ENCODE measurements around the gene CSNK1D. TPM values are rescaled to one million over a fixed set of nuclear protein-coding genes. Genes with fewer than 3 reads are reported as not detected.

Gene CSNK1D
- total RNA-seq, 1 experiment from 2014 or later, result 137 TPM

DNA sequence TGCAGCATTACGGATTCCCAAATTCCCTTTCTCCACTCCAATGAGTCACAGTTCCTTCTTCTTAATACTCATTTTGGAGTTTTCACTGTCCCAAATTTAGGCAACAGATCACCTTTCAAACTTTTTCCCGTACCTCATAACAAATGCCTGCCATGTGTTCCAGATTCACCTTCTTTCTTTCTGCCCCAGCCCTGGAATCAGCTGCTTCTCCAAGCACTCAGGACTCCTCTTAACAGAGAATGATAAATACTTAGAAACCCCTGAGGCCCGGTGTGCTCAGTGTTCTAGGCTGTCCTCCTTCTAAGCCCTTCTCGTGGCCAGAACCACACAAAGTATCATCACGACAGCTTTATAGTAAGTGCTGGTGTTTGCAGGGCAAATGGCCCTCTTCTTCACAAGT, 14.9 kb downstream of the CSNK1D start:
- no peak overlapping the region for H3K27ac ChIP-seq (ENCODE audit: insufficient read length, low read depth, low read length)
- WGBS (ENCODE audit: extremely low coverage, insufficient read length, low lambda C conversion rate), result no CpG with 5 or more reads among the region's 5 CpGs
- H3K18ac ChIP-seq (ENCODE audit: insufficient read length, low read depth, low read length), result no peak overlapping the region
- H2BK15ac ChIP-seq (ENCODE audit: low read depth, low read length), result no peak overlapping the region
- H2BK12ac ChIP-seq (ENCODE audit: insufficient read length, low read depth, low read length), result no peak overlapping the region
- TF ChIP-seq, protein P1, sequence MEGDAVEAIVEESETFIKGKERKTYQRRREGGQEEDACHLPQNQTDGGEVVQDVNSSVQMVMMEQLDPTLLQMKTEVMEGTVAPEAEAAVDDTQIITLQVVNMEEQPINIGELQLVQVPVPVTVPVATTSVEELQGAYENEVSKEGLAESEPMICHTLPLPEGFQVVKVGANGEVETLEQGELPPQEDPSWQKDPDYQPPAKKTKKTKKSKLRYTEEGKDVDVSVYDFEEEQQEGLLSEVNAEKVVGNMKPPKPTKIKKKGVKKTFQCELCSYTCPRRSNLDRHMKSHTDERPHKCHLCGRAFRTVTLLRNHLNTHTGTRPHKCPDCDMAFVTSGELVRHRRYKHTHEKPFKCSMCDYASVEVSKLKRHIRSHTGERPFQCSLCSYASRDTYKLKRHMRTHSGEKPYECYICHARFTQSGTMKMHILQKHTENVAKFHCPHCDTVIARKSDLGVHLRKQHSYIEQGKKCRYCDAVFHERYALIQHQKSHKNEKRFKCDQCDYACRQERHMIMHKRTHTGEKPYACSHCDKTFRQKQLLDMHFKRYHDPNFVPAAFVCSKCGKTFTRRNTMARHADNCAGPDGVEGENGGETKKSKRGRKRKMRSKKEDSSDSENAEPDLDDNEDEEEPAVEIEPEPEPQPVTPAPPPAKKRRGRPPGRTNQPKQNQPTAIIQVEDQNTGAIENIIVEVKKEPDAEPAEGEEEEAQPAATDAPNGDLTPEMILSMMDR (conservative IDR thresholded peaks at IDR 0.05), result no peak
- H3K79me1 ChIP-seq (ENCODE audit: insufficient read depth, low read depth, low read length, poor library complexity, severe bottlenecking), result no peaks in the 10 kb centered on the region
- peaks cover 2% of the 10 kb centered on the region for H4K20me1 ChIP-seq (ENCODE audit: control insufficient read depth, insufficient read depth, insufficient read length)
- H4K91ac ChIP-seq (ENCODE audit: insufficient read length, low read depth, low read length), result no peak overlapping the region
- no peaks in the 10 kb centered on the region for H3K27me3 ChIP-seq (ENCODE audit: insufficient read depth, low read length)
- H2BK5ac ChIP-seq (ENCODE audit: insufficient read length, low read length), result no peak overlapping the region
- Mint-ChIP-seq H3K27me3 (ENCODE audit: low read depth) (no peaks in the 10 kb centered on the region), H3K4me1 (0 out of 4 replicates have a peak, but pooled peaks cover 0 to 3% of the 10 kb centered on the region in 2 experiments), H3K36me3 (ENCODE audit: insufficient read depth in 1 of 3, low read depth in 3 of 3) (peaks cover 75 to 82% (median 82%) of the 10 kb centered on the region in 3 experiments), H3K9me3 (peaks cover 0 to 7% of the 10 kb centered on the region in 2 experiments; a peak in 2 of 5 replicates), H3K4me3 (no peak overlapping the region), H3K27ac (peak overlapping the region in 1 of 3 experiments; percentile 40; a peak in 2 of 7 replicates)
- H3K56ac ChIP-seq (ENCODE audit: insufficient read length, low read depth, low read length), result no peak overlapping the region
- H3K14ac ChIP-seq (ENCODE audit: insufficient read depth, low read length), result no peak overlapping the region
- H3K9ac ChIP-seq (ENCODE audit: extremely low read depth, insufficient read length, low read length), result no peak overlapping the region
- no peak overlapping the region for H4K8ac ChIP-seq (replicated peaks; ENCODE audit: insufficient read length, low read depth, low read length)
- H2AK5ac ChIP-seq (ENCODE audit: insufficient read length, low read length), result no peak overlapping the region
- H3K79me2 ChIP-seq (ENCODE audit: insufficient read depth, low read length), result no peaks in the 10 kb centered on the region
- no peak overlapping the region for H2AFZ ChIP-seq (ENCODE audit: low read length)
- no peak overlapping the region for H3K4ac ChIP-seq (ENCODE audit: low read depth, low read length)
- no peak overlapping the region for H3T11ph ChIP-seq (ENCODE audit: low read length)
- H3K4me1 ChIP-seq (ENCODE audit: insufficient read depth, low read length), result no peaks in the 10 kb centered on the region
- H4K5ac ChIP-seq (ENCODE audit: insufficient read length, low read depth, low read length), result no peak overlapping the region
- H3K23me2 ChIP-seq (ENCODE audit: insufficient read length, low read depth, low read length, poor library complexity, severe bottlenecking), result no peaks in the 10 kb centered on the region
- no peak for DNase-seq
- H3K23ac ChIP-seq (ENCODE audit: insufficient read length, low read depth, low read length), result no peak overlapping the region
- H3K9me3 ChIP-seq (ENCODE audit: control insufficient read depth, low read depth, low read length), result no peaks in the 10 kb centered on the region
- H3K4me2 ChIP-seq (ENCODE audit: insufficient read depth, insufficient read length, low read length), result no peak overlapping the region
- no peak overlapping the region for H2BK20ac ChIP-seq (ENCODE audit: low read depth, low read length, poor library complexity, severe bottlenecking)
- no peak overlapping the region for H2BK120ac ChIP-seq (ENCODE audit: low read depth, low read length, poor library complexity, severe bottlenecking)

Data from H9 (cell line).